ENCODE results near the gene PPP3CA.

Gene PPP3CA

GRCh38 chr4:101295691-101296090 lies 51.6 kb downstream of the PPP3CA start:
- no peak for TF ChIP-seq CTCF (IDR thresholded peaks at IDR 0.05)

- TF ChIP-seq CTCF (IDR thresholded peaks at IDR 0.05): no peak
These were observed 52.7 kb downstream of the PPP3CA start for GRCh38 chr4:101294597-101294996.

DNA sequence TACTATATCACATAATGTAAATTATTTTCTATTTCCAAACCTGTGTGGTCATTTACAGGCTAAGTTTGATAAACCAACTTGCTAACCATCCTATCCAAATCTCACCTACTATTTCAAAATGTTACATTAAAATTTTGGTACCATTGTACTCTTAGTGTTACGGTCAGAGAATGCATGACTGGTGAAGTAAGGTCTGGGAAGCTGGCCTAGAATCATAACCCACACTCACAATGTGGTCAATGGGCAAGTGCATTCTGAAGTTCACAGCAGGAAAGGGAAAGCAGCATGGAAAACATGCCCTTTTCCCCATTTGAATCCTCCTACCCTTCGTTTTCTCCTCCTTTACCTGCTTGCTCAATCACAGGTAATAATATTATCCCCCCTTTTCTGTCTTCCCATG lies 54.4 kb downstream of the PPP3CA start:
- TF ChIP-seq CTCF (IDR thresholded peaks at IDR 0.05): no peak

GRCh38 chr4:101292214-101292613 lies 55.1 kb downstream of the PPP3CA start:
- TF ChIP-seq CTCF (IDR thresholded peaks at IDR 0.05): no peak

DNA sequence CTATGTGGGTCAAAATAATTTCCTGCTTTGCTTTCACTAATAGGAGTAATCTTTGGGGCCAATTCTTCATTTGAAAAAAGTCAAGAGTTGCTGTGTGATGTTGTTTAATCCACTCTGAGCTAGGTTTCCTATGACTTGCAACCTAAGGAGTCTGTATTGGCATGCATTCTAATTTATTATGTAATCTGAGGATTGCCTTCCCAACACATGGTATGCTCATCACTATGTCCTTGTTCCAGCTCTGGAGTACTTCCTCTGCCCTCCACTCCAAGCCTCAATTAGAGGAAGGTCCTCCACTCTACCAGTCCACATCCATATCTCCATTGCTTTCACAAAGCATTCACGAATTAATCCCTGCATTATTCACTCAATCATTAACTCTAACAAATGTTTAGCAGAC lies 56.1 kb downstream of the PPP3CA start:
- no peak for TF ChIP-seq CTCF (IDR thresholded peaks at IDR 0.05)

DNA sequence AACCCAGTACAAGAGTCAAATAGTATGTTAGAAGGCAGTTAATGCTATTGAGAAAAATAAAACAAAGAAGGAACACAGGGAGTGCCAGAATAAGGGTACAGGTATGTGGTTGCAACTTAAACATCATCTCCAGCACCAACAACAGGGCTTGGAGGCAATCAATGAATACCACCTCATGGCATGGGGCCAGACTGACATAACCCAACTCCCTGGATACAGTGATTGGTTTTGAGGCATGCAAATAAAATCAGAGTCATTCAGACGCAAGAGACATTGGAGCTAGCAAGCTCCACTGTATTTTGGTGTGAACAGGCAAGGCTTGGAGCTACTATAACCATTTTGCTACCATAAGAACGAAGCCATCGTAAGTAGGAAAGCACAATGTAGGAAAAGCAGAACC lies 56.7 kb downstream of the PPP3CA start:
- no peak for TF ChIP-seq CTCF (IDR thresholded peaks at IDR 0.05)

DNA sequence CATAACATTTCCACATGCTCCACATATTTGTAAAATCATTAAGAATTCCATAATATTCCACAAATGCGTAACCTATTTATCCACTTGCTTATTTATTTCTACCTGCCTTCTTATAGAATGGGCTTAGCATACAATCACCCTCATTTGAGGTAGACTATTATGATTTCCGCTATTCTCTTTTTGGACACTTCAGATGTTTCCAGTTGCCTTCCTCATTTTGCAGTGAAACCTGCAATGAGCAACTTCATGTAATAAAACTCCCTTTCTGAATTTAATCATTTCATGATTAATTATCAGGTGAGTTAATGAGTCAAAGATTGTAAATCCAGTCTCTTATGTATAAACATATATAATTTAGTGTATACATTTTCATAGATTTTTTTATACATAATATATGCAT lies 58.0 kb downstream of the PPP3CA start:
- no peak for TF ChIP-seq CTCF (IDR thresholded peaks at IDR 0.05)

- TF ChIP-seq CTCF (IDR thresholded peaks at IDR 0.05): no peak
These were observed 58.8 kb downstream of the PPP3CA start for GRCh38 chr4:101288365-101289145.
